GM10266 (cell line): ENCODE measurements around the gene FAM124A.

ENCODE experiments used
- DNase-seq: peaks from one replicate; pipeline ENCODE4 v3.0.0; 2012; ENCODE audit errors: extremely low spot score
- TF ChIP-seq, protein P1 (sequence below): IDR thresholded peaks from 2 replicates; pipeline ENCODE4 v1.5.1; 2012; ENCODE audit warnings: mild to moderate bottlenecking, low read depth; ENCODE audit not compliant: control insufficient read depth, insufficient read depth; ENCODE audit errors: missing control alignments

Gene FAM124A

DNA sequence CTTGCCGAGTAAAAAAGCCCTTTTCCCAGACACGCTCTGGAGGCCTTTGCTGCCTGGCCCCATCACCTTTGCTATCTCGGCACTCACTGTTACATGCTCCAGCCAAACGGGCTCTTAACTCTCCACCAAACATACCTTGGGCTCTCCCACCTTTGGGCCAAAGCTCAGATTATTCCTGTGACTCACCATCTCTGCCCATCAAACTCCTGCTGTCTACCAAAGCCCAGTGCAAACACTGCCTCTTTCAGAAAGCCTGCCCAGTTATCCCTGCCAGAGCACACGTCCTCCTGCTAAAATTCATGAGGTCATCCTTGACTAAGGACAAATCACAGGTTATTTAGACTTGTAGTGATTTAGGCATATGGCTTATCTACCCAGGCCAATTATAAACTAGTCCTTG, 69.1 kb downstream of the FAM124A start:
- DNase-seq, result no peak
- TF ChIP-seq, protein P1, sequence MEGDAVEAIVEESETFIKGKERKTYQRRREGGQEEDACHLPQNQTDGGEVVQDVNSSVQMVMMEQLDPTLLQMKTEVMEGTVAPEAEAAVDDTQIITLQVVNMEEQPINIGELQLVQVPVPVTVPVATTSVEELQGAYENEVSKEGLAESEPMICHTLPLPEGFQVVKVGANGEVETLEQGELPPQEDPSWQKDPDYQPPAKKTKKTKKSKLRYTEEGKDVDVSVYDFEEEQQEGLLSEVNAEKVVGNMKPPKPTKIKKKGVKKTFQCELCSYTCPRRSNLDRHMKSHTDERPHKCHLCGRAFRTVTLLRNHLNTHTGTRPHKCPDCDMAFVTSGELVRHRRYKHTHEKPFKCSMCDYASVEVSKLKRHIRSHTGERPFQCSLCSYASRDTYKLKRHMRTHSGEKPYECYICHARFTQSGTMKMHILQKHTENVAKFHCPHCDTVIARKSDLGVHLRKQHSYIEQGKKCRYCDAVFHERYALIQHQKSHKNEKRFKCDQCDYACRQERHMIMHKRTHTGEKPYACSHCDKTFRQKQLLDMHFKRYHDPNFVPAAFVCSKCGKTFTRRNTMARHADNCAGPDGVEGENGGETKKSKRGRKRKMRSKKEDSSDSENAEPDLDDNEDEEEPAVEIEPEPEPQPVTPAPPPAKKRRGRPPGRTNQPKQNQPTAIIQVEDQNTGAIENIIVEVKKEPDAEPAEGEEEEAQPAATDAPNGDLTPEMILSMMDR, result no peak

DNA sequence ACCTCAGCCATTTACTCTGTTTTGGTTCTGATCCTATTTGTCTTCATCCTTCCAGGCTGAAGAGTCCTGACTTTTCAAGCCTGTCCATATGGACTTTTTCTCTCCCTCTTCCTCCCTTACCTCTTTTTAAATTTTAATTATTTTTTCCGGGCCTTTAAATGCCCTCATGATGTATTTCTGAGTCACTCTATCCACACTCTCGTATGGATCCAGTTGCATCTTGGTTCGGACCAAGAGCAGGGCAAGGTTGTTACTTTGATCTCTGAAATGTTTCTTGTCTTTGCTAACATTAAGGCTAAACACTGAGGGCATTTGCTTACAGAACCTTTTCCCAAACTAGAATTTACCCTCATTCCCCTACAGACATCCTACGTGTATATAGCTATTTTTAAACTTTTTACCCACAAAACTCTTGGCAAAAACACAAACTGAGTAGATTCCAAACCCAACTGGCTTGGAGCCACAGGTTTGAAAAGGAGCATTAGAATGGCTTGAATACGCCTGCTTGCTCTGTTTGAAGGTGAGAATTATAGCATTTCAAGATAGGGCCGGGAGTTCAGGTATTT, 69.9 kb downstream of the FAM124A start:
- no peak for DNase-seq
- TF ChIP-seq, protein P1, result no peak

DNA sequence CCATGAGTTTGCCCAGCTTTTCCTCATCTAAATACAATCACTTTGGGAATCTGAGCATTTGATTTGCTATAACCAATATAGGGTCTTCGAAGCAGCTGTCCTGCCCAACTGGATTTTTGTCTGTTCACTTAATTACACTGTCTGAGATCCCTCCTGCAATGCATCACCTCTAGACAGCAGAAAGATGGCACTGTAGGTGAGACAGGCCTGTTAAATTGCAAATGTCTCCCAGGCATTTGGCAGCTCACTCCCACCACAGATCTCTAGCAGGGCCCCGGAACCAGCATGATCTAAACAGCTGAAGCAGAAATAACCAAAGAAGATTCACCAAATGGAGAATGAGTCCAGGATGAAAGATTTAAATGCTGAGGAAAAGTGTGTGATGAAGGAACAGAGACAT, 75.4 kb downstream of the FAM124A start:
- DNase-seq, result peak; percentile 13
- TF ChIP-seq, protein P1, result peak; percentile 37

DNA sequence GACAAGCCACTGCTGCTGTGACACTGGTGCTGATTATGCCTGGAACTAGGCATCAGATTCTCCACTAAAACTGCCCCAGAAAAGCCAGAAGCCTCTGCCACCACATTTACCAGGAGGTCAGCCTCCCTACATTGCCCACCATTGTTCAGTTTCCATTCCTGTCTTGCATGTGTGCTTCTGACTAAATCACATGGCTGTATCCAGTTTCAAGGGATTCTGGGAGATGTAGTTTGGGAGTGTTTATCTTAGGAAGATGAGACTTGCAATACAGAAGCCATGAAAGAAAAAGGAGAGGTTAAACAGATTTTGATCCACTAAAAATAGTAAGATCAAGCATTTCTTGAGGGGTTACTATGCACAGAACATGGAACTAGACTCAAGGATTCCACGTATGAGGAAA, 76.6 kb downstream of the FAM124A start:
- DNase-seq, result no peak
- TF ChIP-seq, protein P1, result no peak

DNA sequence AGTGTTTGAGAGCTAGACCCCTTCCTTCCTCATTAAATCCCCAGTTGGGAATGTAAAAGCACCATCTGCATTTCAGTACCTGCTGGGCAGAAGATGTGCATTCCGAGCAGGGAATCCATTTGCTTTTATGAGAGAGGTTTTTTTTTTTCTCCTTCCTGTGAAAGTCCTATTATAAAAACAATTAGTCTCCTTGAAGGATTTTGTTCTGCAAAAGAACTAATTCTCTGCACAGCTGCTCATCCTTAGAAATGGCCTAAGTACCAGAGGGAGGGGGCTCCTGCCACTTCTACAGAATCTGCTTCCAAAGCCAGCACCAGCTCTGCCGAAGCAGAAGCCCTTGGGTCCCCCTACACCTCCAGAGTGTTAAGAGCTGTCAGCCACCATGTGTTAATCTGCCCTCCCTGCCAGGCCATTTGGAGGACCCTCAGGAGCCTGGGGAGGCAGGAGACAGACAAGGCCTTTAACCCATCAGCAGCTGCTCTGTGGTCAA, 80.9 kb downstream of the FAM124A start:
- no peak for DNase-seq
- TF ChIP-seq, protein P1, result no peak

DNA sequence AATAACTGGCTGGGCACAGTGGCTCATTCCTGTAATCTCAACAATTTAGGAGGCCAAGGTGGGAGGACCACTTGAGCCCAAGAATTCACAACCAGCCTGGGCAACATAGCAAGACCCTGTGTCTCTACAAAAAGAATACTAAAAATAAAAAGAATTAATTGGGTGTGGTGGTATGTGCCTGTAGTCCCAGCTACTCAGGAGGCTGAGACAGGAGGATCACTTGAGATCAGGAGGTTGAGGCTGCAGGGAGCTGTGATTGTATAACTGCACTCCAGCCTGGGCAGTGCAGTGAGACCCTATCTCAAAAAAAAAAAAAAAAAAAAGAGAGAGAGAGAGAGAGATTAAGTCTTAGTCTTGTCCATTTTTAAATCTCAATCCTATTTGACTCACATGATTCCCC, 81.7 kb downstream of the FAM124A start:
- TF ChIP-seq, protein P1, result no peak
- DNase-seq, result no peak

DNA sequence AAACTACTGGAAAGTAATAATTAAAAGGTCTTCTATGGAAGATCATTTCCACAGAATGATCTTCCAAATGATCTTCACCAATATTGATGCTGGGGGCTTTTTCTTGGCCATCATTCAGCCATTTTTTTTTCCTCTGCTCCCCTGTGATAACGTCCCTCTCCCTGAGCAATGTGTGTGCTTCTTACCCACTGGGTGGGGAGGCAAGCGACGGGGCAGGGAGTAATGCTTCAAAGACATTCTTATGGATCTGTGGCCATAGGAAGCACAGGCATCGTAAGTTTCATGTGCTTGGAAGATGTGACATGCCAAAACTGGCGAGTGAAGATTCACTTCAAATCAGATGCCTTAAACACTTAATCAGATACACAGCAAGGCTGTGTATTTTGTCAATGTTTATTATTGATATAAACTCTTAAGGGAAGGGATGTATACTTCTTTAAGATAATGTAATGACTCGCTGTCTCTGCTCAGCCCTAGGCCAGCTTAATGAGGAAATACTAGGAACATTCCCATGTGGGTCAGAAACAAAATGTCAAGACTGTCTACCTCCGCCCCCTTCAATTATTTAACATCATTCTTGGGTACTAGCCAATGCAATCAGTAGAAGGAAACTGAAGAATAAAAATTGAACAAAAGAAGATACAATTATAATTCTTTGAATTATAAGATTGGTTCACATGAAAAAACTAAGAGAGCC, 83.2 kb downstream of the FAM124A start:
- DNase-seq, result no peak
- TF ChIP-seq, protein P1, result no peak
